Retinal pigment epithelial cell (primary cell): ENCODE results near the gene PML.

Source experiments
- DNase-seq: peaks from one replicate; pipeline ENCODE4 v3.0.0-alpha.2; 2010; ENCODE audit warnings: low read depth
- H3K4me3 ChIP-seq: 2 replicates; pipeline ENCODE4 v1.5.1; 2011; ENCODE audit warnings: mild to moderate bottlenecking, low read length, control low read depth, moderate library complexity
- CTCF ChIP-seq: conservative IDR thresholded peaks from 2 replicates; pipeline ENCODE4 v1.5.1; 2011; ENCODE audit warnings: low read depth, low read length, control low read depth, inconsistent platforms

PML gene

DNA sequence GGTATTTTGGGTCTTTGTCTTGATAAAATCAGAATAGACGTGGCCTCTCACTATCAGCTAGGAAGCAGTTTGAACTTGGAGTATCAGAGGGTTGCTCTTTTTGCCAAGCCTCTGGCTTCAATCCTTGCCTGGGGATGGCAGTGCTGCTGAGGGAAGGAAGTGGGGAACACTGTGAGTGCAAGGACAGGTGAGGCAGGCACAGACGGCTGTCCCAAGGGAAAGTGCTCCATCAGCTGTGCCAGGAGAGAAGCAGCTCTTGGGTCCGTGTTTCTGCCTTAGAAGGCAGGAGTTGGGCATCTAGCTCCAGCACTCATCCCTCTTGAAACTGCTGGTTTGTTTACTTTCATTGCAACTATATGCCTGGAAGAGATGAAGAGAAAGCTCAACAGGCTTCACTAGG is 33.2 kb downstream of the PML start:
- no peak for DNase-seq

GRCh38 chr15:74028646-74029045 is 34.1 kb downstream of the PML start:
- DNase-seq: no peak

More for the DNA sequence above, 33.2 kb downstream of the PML start:
- no peak overlapping the region for H3K4me3 ChIP-seq
- no peak for TF ChIP-seq CTCF

GRCh38 chr15:74032046-74032445 is 37.5 kb downstream of the PML start:
- DNase-seq: no peak
- TF ChIP-seq CTCF: no peak
- no peak overlapping the region for H3K4me3 ChIP-seq

More at GRCh38 chr15:74028646-74029045, 34.1 kb downstream of the PML start:
- TF ChIP-seq CTCF: no peak
- H3K4me3 ChIP-seq: no peak overlapping the region

GRCh38 chr15:74032606-74033561 is 38.4 kb downstream of the PML start:
- TF ChIP-seq CTCF: no peak
- DNase-seq: no peak
- no peak overlapping the region for H3K4me3 ChIP-seq

GRCh38 chr15:74034206-74034755 is 39.8 kb downstream of the PML start:
- no peak for TF ChIP-seq CTCF

GRCh38 chr15:74035121-74036017 is 40.9 kb downstream of the PML start:
- H3K4me3 ChIP-seq: no peak overlapping the region
- DNase-seq: no peak
- no peak for TF ChIP-seq CTCF

More at GRCh38 chr15:74034206-74034755, 39.8 kb downstream of the PML start:
- no peak overlapping the region for H3K4me3 ChIP-seq
- no peak for DNase-seq
